ENCODE results near the gene DNAJC16.

DNAJC16 gene

DNA sequence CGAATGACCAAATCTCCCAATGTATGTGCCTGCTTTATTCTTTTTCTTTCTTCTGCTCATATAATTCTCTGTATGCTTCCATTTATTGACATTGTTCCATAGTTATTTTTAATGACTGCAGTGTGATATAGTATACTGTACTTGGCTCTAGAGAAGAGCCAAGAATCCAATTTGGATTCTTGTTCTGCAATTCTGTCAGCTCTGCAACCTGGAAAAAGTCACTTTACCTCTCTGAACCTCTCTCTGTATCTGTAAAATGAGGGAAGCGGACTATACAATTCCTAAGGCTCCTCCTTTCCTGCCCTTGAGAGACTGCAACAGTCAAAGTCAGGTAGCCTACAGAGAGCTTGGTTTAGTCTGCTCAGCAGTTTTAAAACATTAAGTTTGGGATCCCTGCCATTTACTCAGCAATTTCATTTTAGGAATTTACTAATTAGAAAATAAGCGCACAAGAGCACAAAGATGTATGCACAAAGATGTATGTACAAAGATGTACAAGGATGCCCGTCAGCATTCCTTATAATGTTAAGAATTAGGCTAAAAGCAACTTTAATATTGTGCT, 14.7 kb downstream of the DNAJC16 start:
- no peak for DNase-seq

DNA sequence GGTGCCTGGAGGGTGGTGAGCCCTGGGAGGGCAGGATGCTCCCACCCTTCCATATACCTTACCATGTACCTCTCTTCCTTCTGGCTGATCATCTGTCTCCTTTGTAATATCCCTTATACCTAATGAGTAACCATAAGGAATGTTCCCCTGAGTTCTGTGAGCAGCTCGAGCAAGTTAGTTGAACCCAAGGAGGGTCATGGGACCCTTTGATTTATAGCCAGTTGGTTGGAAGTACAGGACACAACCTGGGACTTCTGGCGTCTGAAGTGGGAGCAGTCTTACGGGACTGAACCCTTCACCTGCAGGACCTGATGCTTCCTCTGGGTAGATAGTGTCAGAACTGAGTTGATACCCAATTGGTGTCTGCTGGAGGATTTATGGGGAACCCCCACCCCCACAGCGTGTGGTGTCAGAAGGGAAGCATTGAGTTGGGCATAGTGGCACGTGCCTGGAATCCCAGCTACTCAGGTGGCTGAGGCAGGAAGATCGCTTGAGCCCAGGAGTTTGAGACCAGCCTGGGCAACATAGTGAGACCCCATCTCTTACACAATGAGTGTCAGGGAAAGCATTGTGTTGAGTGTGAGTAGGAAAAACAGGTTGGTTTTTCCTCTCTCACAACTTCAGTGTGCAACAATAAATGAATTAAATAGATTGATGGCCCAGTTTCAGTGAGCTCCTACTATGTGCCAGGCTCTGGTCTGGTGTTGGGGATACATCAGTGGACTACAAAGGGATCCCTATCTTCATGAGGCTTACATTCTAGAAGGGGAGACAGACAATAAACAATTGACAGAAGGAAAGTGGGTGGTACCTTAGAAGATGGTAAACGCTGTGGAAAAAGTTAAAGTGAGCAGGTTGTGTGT, 16.0 kb downstream of the DNAJC16 start:
- DNase-seq = no peak

DNA sequence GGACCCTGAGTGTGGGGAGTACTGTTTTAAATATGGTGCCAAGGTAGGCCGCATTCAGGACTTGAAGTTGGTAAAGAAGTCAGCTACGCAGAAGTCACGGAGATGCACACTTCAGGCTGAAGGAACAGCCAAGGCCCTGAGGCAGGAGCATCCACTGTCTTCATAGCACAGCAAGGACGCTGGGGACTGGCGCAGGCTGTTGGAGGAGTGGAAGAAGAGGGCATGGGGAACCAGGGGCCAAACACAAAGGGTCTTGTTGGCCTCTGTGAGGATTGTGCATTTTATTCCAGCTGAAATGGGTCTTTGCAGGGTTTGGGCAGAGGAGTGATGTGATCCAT, 16.6 kb downstream of the DNAJC16 start:
- no peak for DNase-seq

DNA sequence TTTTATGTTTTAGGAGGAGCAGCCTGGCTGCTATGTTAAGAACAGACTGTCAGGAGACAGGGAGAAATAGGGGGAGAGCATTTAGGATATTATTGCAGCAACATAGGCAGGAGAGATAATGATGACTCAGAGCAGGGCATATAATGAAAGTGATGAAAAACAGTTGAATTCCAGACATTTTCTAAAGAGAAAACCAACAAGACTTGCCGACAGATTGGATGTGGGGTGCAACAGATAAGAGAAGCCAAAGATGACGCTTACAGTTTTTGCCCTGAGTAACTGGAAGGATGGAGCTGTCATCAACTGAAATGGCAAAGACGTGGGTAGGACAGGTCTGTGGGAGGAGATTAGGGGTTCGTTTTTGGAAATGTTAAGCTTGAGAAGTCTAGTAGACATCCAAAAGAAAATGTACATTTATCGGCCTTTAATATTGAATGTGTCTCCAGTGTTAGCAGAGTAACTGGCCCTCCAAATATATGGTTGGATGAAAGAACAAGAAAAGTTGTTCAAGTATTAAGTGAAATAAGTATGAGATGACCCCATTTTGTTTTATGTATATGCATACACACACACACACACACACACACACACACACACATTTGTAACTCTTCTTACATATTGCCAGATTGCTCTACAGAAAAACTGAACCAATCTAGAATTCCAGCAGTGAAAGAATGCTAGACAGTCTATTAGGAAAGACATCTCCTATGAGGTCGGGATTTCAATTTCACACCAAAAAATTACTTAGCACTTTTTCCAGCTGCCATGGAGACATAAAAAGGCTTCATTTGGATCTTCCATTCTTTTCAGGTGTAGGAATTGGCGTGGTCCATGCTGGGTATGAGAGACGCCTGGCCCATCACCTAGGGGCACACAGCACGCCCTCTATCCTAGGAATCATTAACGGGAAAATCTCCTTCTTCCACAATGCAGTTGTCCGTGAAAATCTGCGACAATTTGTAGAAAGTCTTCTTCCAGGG, 17.2 kb downstream of the DNAJC16 start:
- DNase-seq = no peak

DNA sequence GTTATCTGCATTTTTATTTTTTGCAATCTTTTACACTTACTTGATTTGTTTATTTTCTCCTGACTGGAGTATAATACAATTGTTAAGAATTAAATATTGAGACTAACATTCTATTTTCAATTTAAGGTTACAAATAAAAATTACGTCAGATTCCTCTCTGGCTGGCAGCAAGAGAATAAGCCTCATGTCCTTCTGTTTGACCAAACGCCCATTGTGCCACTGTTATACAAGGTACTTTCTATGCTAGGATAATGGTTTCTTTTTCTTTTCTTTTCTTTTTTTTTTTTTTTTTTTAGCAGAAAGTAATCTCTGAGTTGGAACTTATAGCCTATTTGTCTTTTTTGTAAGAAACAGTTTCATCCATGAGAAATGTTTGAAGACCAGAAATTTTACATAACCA, 20.0 kb downstream of the DNAJC16 start:
- no peak for DNase-seq

DNA sequence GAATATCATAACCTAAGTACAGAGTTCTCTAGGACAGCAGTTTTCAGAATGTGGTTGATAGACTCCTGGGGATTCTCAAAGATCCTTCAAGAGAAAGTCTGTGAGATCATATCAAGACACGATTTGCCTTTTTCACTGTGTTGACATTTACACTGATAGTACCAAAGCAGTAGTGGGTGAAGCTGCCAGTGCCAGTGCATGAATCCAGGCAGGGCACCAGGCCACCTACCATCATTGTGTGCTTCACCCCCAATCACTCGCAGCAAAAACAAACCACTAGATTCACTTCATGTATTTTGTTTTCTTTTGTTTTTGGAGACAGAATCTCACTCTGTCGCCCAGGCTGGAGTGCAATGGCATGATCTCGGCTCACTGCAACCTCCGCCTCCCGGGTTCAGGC, 23.9 kb downstream of the DNAJC16 start:
- no peak for DNase-seq

DNA sequence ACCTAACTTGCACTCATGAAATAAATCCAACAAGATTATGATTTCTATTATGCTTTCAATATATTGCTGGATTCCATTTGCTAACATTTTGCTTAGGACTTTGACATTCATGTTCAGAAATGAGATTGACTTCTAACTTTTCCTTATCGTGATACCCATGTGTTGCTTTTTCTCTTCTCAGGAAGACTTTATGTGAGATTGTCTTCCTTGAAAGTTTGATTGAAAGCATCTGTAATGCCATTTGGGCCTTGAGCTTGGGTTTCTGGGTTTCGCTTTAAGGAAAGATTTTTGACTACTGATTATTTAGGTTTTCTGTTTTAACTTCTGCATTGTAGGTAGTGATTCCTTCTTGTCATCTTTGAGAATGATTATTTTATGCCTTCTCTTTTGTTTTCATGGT, 30.4 kb downstream of the DNAJC16 start:
- DNase-seq = no peak

DNA sequence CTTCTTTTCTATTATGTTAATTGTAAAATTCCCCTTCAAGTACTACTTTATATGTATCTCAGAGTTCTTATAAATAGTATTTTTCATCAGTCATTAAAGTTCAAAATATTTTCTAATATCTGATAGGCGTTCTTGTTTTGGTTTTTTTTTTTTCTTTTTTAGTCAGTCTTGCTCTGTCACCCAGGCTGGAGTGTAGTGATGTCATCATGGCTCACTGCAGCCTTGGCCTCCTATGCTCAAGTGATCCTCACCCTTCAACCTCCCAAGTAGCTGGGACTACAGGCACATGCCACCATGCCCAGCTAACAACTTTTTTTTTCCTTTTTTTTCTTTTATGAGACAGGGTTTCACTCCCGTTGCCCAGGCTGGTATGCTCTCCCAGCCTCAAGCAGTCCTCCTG, 30.9 kb downstream of the DNAJC16 start:
- DNase-seq = no peak

DNA sequence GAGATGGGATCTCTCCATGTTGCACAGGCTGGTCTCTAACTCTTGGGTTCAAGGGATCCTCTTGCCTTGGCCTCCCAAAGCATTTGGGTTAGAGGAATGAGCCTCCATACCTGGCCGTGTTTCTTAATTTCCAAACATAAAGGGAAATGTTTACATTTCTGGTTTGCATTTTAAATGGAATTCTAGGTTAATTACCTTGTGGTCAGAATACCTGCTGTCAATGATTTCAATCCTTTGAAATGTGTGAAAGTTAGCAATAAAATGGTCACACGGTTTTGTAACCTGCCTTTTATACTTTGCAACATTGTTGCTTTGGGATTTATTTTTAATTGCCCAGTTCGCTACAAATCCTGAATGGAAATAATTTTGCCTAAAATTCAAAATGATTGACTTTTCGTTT, 31.9 kb downstream of the DNAJC16 start:
- DNase-seq = no peak

DNA sequence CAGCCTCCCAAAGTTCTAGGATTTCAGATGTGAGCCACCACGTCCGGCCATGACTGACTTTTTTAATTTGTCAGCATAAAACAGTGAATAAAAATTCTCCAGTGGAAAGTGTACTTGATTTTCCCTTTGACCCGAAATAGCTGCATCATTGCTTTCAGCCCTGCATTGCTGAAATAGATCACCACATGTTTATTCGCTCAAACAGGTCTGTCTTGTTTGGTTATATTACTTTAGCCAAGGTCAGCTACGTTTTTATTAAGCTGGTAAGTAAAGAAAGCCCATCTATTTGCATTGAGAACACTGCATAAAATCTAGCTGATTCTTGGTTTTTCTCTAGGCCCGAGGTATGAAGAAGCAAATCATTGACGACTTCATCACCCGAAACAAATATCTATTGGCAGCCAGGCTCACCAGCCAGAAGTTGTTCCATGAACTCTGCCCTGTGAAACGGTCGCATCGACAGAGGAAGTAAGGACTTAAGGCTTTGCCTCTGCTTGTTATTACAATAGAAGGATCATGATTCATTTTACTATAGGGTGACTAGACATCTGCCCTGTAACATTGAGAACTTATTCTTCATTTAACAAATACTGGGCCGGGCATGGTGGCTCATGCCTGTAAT, 32.7 kb downstream of the DNAJC16 start:
- no peak for DNase-seq

DNA sequence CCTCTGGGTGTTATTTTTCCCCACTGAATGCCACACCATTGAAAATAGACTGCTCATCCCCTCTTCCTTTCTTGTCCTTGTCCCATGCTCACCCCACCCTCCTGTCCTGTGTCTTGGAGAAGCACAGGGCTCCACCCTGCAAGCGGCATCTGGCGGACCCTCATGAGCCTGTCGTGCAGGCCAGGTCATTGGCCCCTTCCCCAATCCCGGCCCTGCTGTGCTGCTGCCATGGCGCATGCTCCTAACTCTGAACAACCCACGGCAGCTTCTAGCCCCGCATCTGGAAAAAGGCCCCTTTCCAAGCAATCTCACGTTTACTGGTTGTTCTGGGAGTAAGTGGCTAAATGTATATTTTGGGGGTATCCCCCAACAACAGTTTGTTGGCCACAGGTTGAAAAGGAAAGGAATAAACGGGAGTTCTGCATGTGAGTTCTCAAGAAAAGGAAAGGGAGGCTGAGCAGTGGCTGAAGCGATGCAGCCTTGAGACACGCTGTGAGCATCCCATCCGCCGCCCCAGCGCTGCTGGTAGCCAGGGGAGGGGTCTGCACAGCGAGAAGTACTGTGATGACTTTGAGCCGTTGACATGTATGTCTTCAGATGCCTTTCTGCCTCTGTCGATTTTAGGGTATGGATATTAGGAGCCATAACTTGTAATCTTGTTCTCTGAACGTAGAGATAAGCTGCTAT, 41.9 kb downstream of the DNAJC16 start:
- no peak for DNase-seq

DNA sequence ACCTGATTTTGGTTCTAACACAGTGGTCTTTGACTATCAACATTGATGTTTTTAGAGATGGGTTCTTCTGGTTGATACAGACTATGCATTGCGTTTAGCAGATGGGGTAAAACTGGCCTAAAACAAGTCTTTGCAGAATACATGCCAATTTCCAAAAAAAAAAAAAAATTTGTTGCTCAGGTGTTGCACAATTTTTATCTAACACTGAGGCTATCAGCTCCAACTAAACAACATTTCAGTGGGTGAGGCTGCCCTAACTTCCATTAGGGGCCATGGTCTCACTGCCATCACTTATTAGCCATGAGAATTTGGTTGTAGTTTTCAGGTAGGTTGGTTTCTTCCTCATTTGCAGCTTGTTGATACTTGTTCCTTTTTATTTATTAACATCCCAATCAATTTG, 44.2 kb downstream of the DNAJC16 start:
- DNase-seq = no peak

DNA sequence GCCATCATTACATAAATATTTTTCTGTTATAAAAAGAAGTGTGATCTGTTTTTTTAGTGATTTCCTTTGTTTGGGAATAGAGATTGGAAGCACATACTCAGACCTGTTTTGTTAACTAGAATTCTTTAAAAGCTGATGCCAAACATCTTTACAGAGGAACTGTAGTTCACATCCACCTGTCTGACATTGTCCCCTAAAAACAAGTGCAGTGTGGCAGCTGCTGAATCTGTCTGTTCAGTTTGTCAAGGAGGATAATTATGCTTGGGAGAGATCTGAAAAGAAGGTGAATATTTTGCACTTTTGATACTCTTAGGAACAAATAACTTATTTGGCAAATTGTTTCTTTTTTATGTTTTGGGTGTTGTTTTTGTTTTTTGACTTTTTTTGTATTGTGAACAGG, 44.6 kb downstream of the DNAJC16 start:
- DNase-seq = no peak

DNA sequence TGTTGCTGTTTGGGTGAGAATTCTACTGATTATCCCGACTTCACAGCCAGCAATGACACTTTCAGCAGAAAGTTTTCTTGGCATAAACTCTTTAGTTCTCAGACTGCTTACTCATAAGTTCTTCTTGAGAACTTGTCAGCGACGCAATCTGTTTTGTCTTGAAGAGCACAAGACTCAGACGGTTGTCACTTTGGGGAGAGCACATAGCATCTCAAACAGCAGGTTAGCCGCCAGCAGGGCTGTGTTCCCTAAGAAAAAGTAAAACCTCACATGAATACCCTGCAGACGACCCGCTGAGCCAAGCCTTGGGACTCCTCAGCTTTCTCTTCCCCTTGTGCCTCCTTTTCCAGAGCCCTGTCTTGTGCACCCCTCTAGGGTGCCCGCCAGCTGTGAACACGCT, 46.8 kb downstream of the DNAJC16 start:
- DNase-seq = no peak

DNA sequence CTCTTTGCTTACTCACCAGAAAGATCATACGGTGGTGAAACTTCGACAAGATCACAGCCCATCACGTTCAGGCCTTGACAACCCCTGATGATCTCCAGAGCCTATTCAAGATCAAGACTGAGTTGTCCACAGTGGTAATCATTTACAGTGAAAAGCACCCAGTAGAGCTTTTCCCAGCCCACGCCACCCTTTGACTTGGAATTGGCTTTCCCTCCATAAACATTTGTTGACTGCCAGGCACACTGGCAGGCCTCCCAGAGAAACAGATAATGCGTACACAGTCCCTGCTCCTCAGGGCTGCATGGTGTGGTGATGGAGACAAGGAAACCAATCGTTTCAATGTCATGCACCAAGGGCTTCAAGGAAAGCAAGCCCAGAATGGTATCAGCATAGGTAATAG, 48.1 kb downstream of the DNAJC16 start:
- DNase-seq = no peak

DNA sequence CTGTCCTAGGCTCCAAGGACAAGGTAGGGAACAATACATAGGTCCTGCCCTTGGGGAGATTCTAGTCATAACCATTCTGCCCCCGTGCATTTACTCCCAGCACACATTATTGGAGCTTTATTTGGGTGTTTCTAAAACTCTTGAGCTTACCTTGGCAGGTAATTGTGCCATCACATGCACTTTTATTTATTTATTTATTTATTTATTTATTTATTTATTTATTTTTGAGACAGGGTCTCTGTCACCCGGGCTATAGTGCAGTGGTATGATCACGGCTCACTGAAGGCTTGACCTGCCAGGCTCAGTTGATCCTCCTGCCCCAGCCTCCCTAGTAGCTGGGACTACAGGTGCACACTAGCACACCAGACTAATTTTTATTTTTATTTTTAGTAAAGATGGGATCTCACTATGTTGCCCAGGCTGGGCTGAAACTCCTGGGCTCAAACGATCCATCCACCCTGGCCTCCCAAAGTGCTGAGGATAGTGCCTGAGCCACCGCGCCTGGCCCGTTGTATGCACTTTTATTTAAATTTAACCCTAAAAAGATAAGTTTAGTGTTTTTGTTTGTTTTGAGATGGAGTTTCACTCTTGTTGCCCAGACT, 49.0 kb downstream of the DNAJC16 start:
- DNase-seq = no peak

DNA sequence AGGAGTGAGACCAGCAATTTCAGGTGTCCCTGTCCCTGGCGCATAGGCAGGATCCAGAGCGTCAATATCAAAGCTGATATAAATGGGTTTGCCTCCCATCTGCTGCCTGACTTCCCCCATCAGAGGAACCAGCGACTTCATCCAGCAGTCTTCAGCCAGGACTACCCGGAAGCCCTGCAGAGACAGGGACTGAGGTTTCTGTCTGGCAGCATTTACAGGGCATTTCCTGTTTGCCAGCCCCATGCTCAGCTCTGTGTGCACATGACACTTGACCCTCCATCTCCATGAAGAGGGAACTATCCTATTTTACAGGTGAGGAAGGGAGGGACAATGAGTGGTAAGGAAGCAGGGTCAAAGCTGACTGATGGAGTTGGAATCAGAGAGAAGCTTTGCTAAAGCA, 51.0 kb downstream of the DNAJC16 start:
- no peak for DNase-seq

DNA sequence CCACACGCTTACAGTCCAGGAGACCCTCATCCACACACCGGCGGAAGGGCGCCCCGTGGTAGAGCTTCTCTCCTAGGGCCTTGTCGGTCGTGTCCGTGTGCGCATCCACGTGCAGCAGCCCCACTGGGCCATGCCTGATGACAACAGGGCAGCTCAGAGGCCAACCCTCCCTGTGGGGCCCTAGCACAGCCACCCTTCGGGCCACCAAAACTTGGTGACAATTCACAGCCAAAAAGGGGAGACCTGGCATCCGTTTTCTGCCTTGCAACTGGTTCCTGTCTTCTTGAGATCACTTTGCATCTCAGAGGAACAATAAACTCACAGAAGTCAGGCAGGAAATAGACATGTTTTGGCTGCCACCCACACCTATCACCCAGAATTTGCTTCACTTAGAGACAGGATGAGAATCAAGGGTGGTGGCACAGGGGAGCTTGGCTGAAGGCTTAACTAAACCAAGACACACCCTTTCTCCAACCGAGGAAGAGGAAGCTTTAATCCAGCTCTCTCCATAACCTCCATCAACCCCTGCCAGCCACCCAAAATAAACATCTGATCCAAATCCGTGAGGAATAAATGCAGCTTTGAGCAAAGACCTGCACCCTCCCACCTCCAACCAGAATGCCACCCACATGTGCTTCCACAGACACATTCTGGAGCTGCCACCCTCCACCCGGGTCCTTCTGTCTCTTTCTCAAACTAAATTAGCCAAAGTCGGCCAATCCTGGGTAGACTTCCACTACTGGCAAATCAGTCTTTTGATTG, 52.5 kb downstream of the DNAJC16 start:
- DNase-seq = no peak

DNA sequence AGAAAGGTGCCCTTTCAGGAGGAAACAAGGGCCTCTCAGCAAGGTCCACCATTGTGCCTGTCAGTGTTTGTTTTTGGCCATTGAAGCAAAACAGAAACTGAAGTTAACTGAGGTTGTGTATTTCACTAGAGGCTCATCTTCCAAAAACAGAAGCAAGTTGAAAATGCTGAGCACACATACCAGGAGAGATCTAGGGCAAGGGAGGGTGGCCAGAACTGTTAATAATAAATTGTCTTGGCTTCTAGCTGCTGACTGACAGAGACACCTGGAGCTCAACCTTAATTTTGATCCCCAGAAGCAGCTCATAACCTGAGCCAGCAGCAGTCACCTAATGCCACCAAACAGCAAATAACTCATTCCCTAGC, 53.0 kb downstream of the DNAJC16 start:
- no peak for DNase-seq

DNA sequence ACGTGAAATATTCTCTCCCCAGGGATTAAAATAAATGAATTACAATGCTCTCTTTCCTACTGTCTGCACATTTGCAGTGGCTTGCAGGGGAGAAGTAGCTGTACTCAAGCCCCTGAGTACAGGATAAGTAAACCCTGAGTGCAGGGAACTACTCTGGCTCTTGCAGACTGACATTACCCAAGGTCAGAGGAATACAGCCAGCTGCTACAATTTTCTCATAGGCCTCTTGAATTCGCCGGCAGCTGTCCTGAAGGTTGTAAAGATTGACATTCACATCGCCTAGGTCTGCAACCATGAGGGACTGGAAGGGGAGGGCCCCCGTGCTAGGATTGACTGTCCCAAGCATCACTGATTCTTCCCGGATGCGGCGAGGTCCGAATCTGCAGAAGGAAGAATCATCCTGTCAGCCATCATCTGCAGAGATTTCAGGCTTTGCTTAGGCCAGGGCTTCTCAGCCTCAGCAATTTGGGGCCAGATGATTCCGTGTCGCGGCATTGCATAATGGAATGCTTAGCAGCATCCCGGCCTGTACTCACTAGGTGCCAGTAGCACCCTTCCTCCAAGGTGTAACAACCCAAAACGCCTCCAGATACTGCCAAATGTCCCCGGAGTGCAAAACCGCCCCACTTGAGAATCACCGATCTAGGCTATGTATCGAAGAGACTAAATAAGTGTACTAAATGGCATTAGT, 56.5 kb downstream of the DNAJC16 start:
- no peak for DNase-seq
